Measurements from ENCODE around the gene DIO2.

GRCh38 chr14:80215756-80216581, 4.7 kb upstream of the DIO2 start:
- TF ChIP-seq, protein P1, sequence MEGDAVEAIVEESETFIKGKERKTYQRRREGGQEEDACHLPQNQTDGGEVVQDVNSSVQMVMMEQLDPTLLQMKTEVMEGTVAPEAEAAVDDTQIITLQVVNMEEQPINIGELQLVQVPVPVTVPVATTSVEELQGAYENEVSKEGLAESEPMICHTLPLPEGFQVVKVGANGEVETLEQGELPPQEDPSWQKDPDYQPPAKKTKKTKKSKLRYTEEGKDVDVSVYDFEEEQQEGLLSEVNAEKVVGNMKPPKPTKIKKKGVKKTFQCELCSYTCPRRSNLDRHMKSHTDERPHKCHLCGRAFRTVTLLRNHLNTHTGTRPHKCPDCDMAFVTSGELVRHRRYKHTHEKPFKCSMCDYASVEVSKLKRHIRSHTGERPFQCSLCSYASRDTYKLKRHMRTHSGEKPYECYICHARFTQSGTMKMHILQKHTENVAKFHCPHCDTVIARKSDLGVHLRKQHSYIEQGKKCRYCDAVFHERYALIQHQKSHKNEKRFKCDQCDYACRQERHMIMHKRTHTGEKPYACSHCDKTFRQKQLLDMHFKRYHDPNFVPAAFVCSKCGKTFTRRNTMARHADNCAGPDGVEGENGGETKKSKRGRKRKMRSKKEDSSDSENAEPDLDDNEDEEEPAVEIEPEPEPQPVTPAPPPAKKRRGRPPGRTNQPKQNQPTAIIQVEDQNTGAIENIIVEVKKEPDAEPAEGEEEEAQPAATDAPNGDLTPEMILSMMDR (IDR thresholded peaks at IDR 0.05): no peak
- TF ChIP-seq POLR2A (IDR thresholded peaks at IDR 0.05) (no peak), POLR2AphosphoS5 (IDR thresholded peaks at IDR 0.05; ENCODE audit: insufficient read depth in 1 of 2, low read depth in 1 of 2) (peak in 1 of 2 donors; percentile 15)
